ENCODE measurements around the gene CHRM5.

DNA sequence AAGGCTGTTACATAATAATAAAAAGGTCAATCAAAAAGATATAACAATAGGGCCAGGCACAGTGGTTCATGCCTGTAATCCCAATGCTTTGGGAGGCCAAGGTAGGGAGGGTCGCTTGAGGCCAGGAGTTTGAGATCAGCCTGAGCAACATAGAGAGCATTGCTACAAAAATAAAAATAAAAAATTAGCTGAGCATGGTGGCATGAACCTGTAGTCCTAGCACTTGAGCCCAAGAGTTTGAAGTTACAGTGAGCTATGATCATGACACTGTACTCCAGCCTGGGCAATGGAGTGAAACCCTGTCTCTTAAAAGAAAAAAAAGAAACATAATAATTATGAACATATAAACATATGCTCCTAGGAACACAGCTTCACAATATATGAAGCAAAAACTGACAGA is 41.4 kb downstream of the CHRM5 start:
- TF ChIP-seq, protein P1, sequence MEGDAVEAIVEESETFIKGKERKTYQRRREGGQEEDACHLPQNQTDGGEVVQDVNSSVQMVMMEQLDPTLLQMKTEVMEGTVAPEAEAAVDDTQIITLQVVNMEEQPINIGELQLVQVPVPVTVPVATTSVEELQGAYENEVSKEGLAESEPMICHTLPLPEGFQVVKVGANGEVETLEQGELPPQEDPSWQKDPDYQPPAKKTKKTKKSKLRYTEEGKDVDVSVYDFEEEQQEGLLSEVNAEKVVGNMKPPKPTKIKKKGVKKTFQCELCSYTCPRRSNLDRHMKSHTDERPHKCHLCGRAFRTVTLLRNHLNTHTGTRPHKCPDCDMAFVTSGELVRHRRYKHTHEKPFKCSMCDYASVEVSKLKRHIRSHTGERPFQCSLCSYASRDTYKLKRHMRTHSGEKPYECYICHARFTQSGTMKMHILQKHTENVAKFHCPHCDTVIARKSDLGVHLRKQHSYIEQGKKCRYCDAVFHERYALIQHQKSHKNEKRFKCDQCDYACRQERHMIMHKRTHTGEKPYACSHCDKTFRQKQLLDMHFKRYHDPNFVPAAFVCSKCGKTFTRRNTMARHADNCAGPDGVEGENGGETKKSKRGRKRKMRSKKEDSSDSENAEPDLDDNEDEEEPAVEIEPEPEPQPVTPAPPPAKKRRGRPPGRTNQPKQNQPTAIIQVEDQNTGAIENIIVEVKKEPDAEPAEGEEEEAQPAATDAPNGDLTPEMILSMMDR (IDR thresholded peaks at IDR 0.05): no peak
- TF ChIP-seq POLR2A (IDR thresholded peaks at IDR 0.05): no peak

All from uterus (tissue), 2 donors.